Fibroblast of skin of back (primary cell): ENCODE data around the gene RGPD5. TPM values are rescaled to one million over a fixed set of nuclear protein-coding genes. Genes with fewer than 3 reads are reported as not detected.
"Not testable (repeated sequence)": the region's sequence is repeated elsewhere in the genome, so short reads cannot be mapped to it uniquely, and the experiment has no call there.

Experiments
- DNase-seq: peaks from one replicate; pipeline ENCODE4 v3.0.0-alpha.2; 2013
- polyA plus RNA-seq, 2 experiments: library from polyadenylated mRNA; unstranded; fragments of 120-200 nt; gene quantifications; one replicate each; pipeline ENCODE4 v1.2.1, GENCODE V29; 2013; ENCODE audit not compliant: insufficient read length in 2 of 2

Gene RGPD5
- 6.4 TPM for polyA plus RNA-seq (2013, experiment 1 of 2; ENCODE audit: insufficient read length)
- 6.0 TPM for polyA plus RNA-seq (2013, experiment 2 of 2; ENCODE audit: insufficient read length)

- DNase-seq, result not testable (repeated sequence)
These were observed at the start of gene RGPD5 for GRCh38 chr2:109794074-109794737. Gene RGPD5 (plus strand): TSS chr2:109794305. CDS start chr2:109794466, 161 bp downstream.

- not testable (repeated sequence) for DNase-seq
These were observed 42.5 kb upstream of the RGPD5 start for GRCh38 chr2:109751572-109751971.

DNA sequence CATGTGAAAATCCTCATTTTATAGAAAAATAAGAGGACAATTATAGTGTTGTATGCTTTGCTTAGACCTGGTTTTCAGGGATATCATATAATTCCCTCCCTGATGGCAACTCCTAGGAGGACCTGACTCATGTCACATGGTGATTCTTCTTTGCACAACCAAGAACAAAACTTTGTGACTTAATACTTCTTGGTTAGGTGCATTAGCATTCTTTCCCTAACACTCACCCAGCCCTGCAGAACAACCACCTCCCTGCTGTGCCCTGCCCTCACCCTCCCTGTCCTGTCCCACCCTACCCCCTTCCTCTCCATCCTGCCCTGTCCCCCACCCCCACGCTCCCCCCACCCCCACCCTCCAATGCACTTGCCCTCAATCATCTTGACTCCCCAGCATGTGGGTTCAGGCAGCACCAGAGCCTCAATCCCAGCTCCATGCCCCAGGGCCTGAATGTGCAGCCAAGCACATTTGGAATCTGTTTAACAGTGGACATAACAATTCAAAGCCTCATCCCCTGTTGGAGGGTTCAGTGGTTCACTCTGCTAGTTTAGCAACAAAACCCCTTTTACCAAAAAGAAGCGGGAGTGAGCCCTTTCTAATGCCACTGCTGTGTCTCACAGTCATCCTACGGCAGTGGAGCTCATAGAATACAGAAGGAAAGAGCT, 36.8 kb upstream of the RGPD5 start:
- not testable (repeated sequence) for DNase-seq

DNA sequence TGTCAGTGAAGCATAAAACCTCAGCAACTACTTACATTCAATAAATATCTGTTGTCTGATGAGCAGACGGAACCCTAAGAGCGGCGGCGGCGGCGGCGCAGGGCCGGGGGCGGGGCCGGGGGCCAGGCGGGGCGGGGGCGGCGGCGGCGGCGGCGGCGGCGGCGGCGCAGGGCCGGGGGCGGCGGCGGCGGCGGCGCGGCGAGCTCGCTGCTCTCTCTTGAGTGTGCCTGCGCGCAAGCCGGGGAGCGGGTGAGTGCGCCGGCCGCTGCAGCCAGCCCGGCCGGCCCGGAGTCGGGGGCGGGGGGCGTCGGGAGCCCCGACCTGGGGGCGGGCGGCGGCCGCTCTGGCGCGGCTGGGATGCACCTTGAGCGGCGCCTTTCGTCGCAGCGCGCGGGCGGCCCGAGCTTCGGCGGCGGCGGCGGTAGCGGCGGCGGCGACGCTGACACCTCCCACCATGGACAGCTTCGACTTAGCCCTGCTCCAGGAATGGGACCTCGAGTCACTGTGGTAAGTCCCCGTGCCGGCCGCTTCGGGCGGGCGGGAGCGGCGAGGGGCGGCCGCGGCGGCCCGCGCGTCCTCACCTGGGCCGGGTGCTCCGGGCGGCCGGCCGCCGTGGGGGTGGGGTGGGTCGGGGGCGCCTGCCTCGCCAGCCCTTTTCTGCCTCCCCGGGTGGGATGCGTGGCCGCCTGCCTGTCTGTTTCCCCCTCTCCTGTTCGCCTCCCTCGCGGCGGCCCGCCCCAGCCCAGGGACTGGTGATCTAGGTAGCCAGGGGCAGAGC, 33.7 kb upstream of the RGPD5 start:
- not testable (repeated sequence) for DNase-seq

DNA sequence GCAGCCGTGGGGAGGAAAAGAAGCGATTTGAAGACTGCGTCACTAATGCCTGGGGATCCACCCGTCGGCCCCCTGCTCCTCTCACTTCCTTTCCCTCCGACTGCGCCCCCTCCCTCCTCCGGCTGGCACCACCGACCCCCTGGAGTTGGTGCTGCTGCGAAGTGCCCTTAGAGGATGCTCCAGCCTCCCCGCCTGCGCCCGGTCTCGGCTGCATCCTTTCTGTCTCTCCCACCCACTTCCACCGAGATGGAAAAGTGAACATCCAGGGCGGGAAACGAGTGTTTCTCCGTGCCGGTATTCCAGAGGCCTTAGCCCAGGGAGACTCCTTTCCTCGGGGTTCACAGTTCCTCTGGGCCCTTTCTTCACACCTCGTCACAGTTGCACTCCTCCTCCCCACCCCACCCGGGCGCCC, 33.1 kb upstream of the RGPD5 start:
- DNase-seq, result not testable (repeated sequence)

DNA sequence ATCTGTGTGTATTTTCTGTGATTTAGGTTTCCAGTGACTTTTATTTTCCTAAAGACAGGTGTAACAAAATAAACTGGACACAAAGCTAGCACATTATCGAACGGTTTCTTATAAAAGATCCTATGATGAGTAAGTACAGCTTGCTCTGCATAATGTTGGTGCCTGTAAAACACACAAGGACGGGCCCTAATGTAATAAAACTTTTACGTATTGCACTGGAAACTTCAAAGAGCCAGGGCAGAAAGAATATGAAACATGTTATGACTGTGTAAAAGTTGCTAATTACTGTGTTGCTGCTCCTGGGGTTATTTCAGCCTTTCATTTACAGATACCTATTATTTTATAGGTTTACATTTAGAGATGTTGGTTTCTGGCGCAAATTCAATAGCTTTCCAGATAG, 32.1 kb upstream of the RGPD5 start:
- DNase-seq, result not testable (repeated sequence)

DNA sequence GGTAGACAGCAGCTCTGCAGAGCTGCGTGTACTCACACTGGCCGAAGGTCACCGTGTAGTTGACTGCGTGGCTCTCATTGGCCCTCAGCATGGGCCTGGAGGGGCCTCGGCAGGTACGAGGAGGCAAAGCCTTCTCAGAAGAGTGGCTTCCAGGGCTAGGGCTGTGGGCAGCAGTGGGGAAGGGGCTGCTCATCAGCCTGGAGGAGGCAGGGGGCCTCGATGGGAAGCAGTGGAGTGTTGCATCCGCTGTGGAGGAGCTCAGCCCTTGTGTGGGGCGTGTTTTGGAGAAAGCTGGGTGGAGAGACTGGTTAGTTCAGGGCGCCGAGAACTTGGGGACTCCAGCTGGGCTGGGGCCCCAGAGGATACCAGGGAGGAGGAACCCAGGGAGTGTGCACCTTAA, 28.0 kb upstream of the RGPD5 start:
- DNase-seq, result not testable (repeated sequence)

GRCh38 chr2:109766886-109767578, 27.1 kb upstream of the RGPD5 start:
- DNase-seq, result not testable (repeated sequence)

DNA sequence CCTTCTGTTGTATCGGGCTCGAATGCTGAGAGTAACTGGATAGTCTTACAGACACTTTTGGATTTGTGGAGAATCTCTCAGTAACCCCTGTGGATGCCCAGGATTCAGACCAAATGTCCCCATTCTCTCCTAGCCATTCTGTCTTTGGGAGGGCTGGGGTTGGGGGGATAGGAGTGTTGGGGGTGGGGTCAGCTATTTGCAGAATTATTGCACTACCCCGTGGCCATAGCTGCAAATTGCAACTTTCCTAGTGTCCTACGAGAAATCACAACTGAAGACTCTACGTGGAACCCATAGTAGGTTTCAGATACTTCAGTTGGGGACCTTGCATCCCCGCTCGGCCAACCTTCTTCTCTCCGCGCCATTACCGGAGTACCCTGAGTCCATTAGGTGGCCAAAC, 25.2 kb upstream of the RGPD5 start:
- not testable (repeated sequence) for DNase-seq

GRCh38 chr2:109779118-109779517, 15.0 kb upstream of the RGPD5 start:
- DNase-seq, result not testable (repeated sequence)

DNA sequence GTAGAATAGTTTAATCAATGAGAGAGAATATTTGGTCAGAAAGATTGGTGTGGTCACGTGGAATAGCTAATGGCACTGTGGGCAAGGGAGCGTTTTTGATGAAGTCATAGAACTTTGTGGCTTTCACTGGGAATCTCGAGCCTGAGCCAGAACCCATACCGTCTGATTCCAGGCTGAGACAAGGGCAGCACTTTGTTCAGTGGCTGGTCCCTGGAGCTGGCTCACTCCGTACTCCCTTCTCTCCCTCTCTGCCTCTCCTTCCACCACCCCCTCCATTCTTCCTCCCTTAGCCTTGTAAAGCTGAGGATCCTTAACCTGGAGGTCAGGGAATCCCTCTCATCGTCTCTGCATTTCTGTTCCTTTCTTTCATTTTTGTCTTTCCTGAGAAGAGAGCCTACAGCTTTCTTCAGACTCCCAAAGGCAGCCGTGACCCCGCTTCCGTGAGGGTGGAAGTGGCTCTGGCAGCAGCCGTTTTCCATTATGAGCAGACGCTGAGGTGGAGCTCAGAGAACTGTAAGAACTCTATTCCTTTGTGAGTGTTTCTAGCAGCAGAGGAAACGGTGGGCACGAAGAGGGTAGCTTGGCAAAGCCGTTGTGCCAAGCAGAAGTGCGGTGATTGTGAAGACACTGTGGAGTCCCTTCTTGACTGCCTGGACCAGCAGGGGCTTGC, 12.8 kb upstream of the RGPD5 start:
- DNase-seq, result not testable (repeated sequence)

GRCh38 chr2:109782446-109782993, 11.6 kb upstream of the RGPD5 start:
- not testable (repeated sequence) for DNase-seq

GRCh38 chr2:109791530-109792279, 2.4 kb upstream of the RGPD5 start:
- DNase-seq, result not testable (repeated sequence)

DNA sequence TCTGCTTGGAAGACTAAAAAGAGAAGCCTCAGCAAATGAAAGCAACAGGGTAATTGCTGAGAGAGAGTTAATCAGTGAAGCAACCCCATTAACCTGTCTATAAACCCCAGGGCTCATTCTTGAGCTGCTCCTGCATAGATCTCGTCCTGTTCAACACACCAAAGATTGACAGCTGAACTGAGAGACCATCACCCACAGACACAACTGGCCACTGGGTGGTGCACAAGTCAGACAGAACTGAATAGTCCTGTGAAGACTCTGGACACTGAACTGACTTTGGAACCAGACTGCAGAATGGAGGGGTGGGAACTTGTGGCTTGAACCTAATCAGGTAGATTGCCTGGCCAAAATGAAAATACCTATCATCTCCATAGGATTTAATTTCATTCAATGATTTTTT, 1.4 kb upstream of the RGPD5 start:
- not testable (repeated sequence) for DNase-seq

DNA sequence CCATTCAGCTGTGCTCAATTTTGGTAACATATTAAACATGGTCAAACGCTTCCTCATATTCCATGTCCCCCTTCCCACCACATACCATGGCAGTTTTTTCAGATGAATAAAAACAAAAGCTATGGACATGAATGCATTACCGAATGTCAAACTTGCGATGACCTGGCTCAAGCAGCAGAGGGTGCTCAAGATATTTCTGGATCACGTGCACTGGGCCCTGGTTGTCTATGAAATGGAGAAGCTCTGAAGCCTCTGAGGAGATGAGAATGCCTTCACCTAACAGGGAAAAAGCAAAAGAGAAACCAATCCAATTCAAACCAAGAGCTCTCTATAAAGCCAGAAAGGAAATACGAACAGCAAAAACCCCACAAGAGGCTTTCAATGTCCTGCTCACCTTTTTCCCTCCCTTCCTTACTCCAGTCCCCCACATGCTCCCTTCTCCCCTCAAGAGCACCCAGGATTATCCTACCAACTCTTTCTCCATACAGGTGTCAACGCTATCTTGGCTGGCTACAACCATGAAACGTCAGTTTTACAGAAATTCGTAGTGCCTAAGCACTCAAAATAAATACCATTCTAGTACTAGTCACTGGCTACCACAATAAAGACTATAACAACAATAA, 77.1 kb downstream of the RGPD5 start:
- DNase-seq, result not testable (repeated sequence)

- not testable (repeated sequence) for DNase-seq
These were observed 82.5 kb downstream of the RGPD5 start for GRCh38 chr2:109876625-109877024.

DNA sequence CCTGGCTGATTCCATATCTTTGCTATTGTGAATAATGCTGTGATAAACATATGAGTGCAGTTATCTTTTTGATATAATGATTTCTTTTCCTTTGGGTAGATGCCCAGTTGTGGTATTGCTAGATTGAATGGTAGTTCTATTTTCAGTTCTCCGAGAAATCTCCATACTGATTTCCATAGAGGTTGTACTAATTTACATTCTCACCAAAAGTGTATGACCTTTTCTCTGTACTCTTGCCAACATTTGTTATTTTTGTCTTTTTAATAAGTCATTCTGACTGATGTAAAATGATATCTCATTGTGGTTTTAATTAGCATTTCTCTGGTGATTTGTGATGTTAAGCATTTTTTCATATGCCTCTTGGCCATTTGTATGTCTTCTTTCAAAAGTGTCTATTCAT, 88.0 kb downstream of the RGPD5 start:
- not testable (repeated sequence) for DNase-seq

- DNase-seq, result not testable (repeated sequence)
These were observed 94.3 kb downstream of the RGPD5 start for GRCh38 chr2:109888414-109888813.

DNA sequence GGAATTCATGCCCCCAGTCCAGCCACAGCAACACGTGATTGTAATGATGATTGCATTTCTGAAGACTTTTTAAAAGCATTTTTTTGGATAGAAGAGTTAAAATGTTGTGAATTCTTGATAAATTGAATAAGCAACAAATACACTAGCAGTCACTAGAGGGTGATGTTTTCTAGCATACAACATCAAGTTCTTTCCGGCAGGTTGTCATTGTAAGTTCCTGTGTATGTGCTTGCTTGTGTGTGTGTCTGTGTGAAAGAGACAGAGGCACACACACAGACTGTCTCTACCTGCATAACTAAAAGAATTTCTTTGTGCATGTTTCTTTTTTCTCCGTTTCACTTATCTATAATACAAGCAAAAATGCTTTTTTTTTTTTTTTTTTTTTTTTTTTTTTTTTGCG, 95.8 kb downstream of the RGPD5 start:
- DNase-seq, result not testable (repeated sequence)

- DNase-seq, result not testable (repeated sequence)
These were observed 96.9 kb downstream of the RGPD5 start for GRCh38 chr2:109891024-109891423.
